ENCODE results near the gene OR52E8. TPM values are rescaled to one million over a fixed set of nuclear protein-coding genes. Genes with fewer than 3 reads are reported as not detected.

The OR52E8 gene
- total RNA-seq, 3 donors from 2014 or later (not counting 1 experiment from before 2014, with no cell fraction given): not detected

- H3K27ac Mint-ChIP-seq: no peak overlapping the region
- no peaks in the 10 kb centered on the region for H3K27me3 ChIP-seq (ENCODE audit: control insufficient read depth, insufficient read depth, low read length)
- no peak for ATAC-seq
- H3K4me3 Mint-ChIP-seq: no peak overlapping the region
- no peak overlapping the region for H3K4me3 ChIP-seq (ENCODE audit: low read length)
- WGBS (ENCODE audit: insufficient coverage): 63% methylated on average over 3 of the region's 4 CpGs
- no peaks in the 10 kb centered on the region for H3K4me1 ChIP-seq (ENCODE audit: control insufficient read depth, insufficient read depth, low read length)
- peak; percentile 31 for TF ChIP-seq CTCF (IDR thresholded peaks at IDR 0.05)
- H3K4me1 Mint-ChIP-seq: no peaks in the 10 kb centered on the region
- intact Hi-C loops (cut with micrococcal nuclease): loop anchor here (10.0 kb wide), 1 partner anchor 767 kb away; no protein-coding TSS in a partner anchor
- no peaks in the 10 kb centered on the region for H3K9me3 ChIP-seq (ENCODE audit: control insufficient read depth, insufficient read depth, low read length)
- H3K9me3 Mint-ChIP-seq: no peaks in the 10 kb centered on the region
- H3K27ac ChIP-seq (ENCODE audit: low read length): no peak overlapping the region
- peak in 1 of 2 donors; percentile 19 for DNase-seq
- H3K36me3 ChIP-seq (ENCODE audit: control insufficient read depth, insufficient read depth, low read length): no peaks in the 10 kb centered on the region
- peaks cover 6 to 18% of the 10 kb centered on the region in 2 donors for H3K27me3 Mint-ChIP-seq (ENCODE audit: low read depth in 2 of 2)
- H3K36me3 Mint-ChIP-seq: no peaks in the 10 kb centered on the region
These were observed 33.8 kb upstream of the OR52E8 start for GRCh38 chr11:5891216-5891800.

GRCh38 chr11:5887661-5888060, 30.2 kb upstream of the OR52E8 start:
- Histone ChIP-seq H3K27me3 (ENCODE audit: control insufficient read depth, insufficient read depth, low read length) (no peaks in the 10 kb centered on the region), H3K4me1 (ENCODE audit: control insufficient read depth, insufficient read depth, low read length) (no peaks in the 10 kb centered on the region), H3K27ac (ENCODE audit: low read length) (no peak overlapping the region), H3K36me3 (ENCODE audit: control insufficient read depth, insufficient read depth, low read length) (no peaks in the 10 kb centered on the region), H3K9me3 (ENCODE audit: control insufficient read depth, insufficient read depth, low read length) (no peaks in the 10 kb centered on the region), H3K4me3 (ENCODE audit: low read length) (no peak overlapping the region)
- ATAC-seq (no peak), DNase-seq (no peak)
- Mint-ChIP-seq H3K27ac (no peak overlapping the region), H3K36me3 (no peaks in the 10 kb centered on the region), H3K4me1 (no peaks in the 10 kb centered on the region), H3K27me3 (ENCODE audit: low read depth in 2 of 2) (peaks cover 0 to 12% of the 10 kb centered on the region in 2 donors), H3K9me3 (no peaks in the 10 kb centered on the region), H3K4me3 (no peak overlapping the region)
- WGBS (ENCODE audit: insufficient coverage): 86% methylated on average over 1 of the region's 1 CpG
- intact Hi-C loops (cut with micrococcal nuclease): no loop called here
- no peak for TF ChIP-seq CTCF (IDR thresholded peaks at IDR 0.05)

- Histone ChIP-seq H3K4me1 (ENCODE audit: control insufficient read depth, insufficient read depth, low read length) (no peaks in the 10 kb centered on the region), H3K27ac (ENCODE audit: low read length) (no peak overlapping the region), H3K36me3 (ENCODE audit: control insufficient read depth, insufficient read depth, low read length) (no peaks in the 10 kb centered on the region), H3K4me3 (ENCODE audit: low read length) (no peak overlapping the region), H3K27me3 (ENCODE audit: control insufficient read depth, insufficient read depth, low read length) (no peaks in the 10 kb centered on the region), H3K9me3 (ENCODE audit: control insufficient read depth, insufficient read depth, low read length) (no peaks in the 10 kb centered on the region)
- H3K4me3 Mint-ChIP-seq: no peak overlapping the region
- peaks cover 0 to 12% of the 10 kb centered on the region in 2 donors for H3K27me3 Mint-ChIP-seq (ENCODE audit: low read depth in 2 of 2)
- DNase-seq (no peak), ATAC-seq (no peak)
- H3K9me3 Mint-ChIP-seq: no peaks in the 10 kb centered on the region
- H3K36me3 Mint-ChIP-seq: no peaks in the 10 kb centered on the region
- intact Hi-C loops (cut with micrococcal nuclease): no loop called here
- 76% methylated on average over 2 of the region's 3 CpGs for WGBS (ENCODE audit: insufficient coverage)
- no peaks in the 10 kb centered on the region for H3K4me1 Mint-ChIP-seq
- no peak for TF ChIP-seq CTCF (IDR thresholded peaks at IDR 0.05)
- no peak overlapping the region for H3K27ac Mint-ChIP-seq
These were observed 29.7 kb upstream of the OR52E8 start for GRCh38 chr11:5887172-5887571.

- no peak for ATAC-seq
- no peak for DNase-seq
- H3K27me3 ChIP-seq (ENCODE audit: control insufficient read depth, insufficient read depth, low read length): no peaks in the 10 kb centered on the region
- Mint-ChIP-seq H3K4me3 (no peak overlapping the region), H3K36me3 (no peaks in the 10 kb centered on the region), H3K9me3 (no peaks in the 10 kb centered on the region), H3K27ac (no peak overlapping the region), H3K4me1 (no peaks in the 10 kb centered on the region), H3K27me3 (ENCODE audit: low read depth in 2 of 2) (peaks cover 2 to 11% of the 10 kb centered on the region in 2 donors)
- intact Hi-C loops (cut with micrococcal nuclease): no loop called here
- no peaks in the 10 kb centered on the region for H3K4me1 ChIP-seq (ENCODE audit: control insufficient read depth, insufficient read depth, low read length)
- TF ChIP-seq CTCF (IDR thresholded peaks at IDR 0.05): no peak
- H3K9me3 ChIP-seq (ENCODE audit: control insufficient read depth, insufficient read depth, low read length): no peaks in the 10 kb centered on the region
- no peak overlapping the region for H3K27ac ChIP-seq (ENCODE audit: low read length)
- H3K4me3 ChIP-seq (ENCODE audit: low read length): no peak overlapping the region
- H3K36me3 ChIP-seq (ENCODE audit: control insufficient read depth, insufficient read depth, low read length): no peaks in the 10 kb centered on the region
These were observed 24.3 kb upstream of the OR52E8 start for GRCh38 chr11:5881756-5882155.
